Fibroblast of lung (primary cell): ENCODE results near the gene TGFBR3L. TPM values are rescaled to one million over a fixed set of nuclear protein-coding genes. Genes with fewer than 3 reads are reported as not detected.
A peak's percentile ranks its signal among the peaks of the same experiment; 100 is the strongest.
"Not testable (repeated sequence)": the region's sequence is repeated elsewhere in the genome, so short reads cannot be mapped to it uniquely, and the experiment has no call there.

Experiments
- DNase-seq, 2 donors: peaks; one replicate each; pipeline versions ENCODE4 v3.0.0 to v3.0.0-alpha.2; 2010; ENCODE audit warnings: low read depth in 2 of 2
- H2AFZ ChIP-seq: 2 replicates; pipeline ENCODE4 v1.5.1; 2012; ENCODE audit warnings: low read length, control low read depth, inconsistent platforms
- H3K27ac ChIP-seq: 2 replicates; pipeline ENCODE4 v1.5.1; 2011; ENCODE audit warnings: low read length, control low read depth; ENCODE audit not compliant: insufficient read depth
- H3K27me3 ChIP-seq: 2 replicates; pipeline ENCODE4 v1.5.1; 2011; ENCODE audit warnings: mild to moderate bottlenecking, low read length; ENCODE audit not compliant: control insufficient read depth, insufficient read depth
- H3K36me3 ChIP-seq: 2 replicates; pipeline ENCODE4 v1.5.1; 2011; ENCODE audit warnings: low read length; ENCODE audit not compliant: control insufficient read depth, insufficient read depth
- H3K4me1 ChIP-seq: 2 replicates; pipeline ENCODE4 v1.5.1; 2011; ENCODE audit warnings: low read length; ENCODE audit not compliant: control insufficient read depth, insufficient read depth; ENCODE audit errors: extremely low read depth
- H3K4me2 ChIP-seq: 2 replicates; pipeline ENCODE4 v1.5.1; 2011; ENCODE audit warnings: low read length, control low read depth; ENCODE audit not compliant: insufficient read depth; ENCODE audit errors: extremely low read depth
- H3K4me3 ChIP-seq, 4 experiments: fragments of 200-600 bp in 1 of 4; sonication (generic) in 1 of 4; replicated peaks in 1 of 4; 2 replicates each; pipeline ENCODE4 v1.5.1; 2011 to 2016; ENCODE audit warnings: low read length in 4 of 4, low read depth in 3 of 4, mild to moderate bottlenecking in 3 of 4, control low read depth in 2 of 4, inconsistent platforms in 1 of 4, mixed read lengths in 1 of 4; ENCODE audit not compliant: insufficient read depth in 1 of 4; ENCODE audit errors: control extremely low read depth in 1 of 4
- H3K79me2 ChIP-seq: 2 replicates; pipeline ENCODE4 v1.5.1; 2012; ENCODE audit warnings: mild to moderate bottlenecking, low read length, inconsistent platforms; ENCODE audit not compliant: control insufficient read depth, insufficient read depth
- H3K9ac ChIP-seq: 2 replicates; pipeline ENCODE4 v1.5.1; 2011; ENCODE audit warnings: mild to moderate bottlenecking, low read length, control low read depth; ENCODE audit not compliant: insufficient read depth
- H3K9me3 ChIP-seq: 2 replicates; pipeline ENCODE4 v1.5.1; 2012; ENCODE audit warnings: low read depth, low read length; ENCODE audit not compliant: control insufficient read depth, insufficient read depth
- H4K20me1 ChIP-seq: 2 replicates; pipeline ENCODE4 v1.5.1; 2011; ENCODE audit warnings: low read length; ENCODE audit not compliant: control insufficient read depth, insufficient read depth; ENCODE audit errors: extremely low read depth
- CTCF ChIP-seq, 2 donors: IDR thresholded peaks in 1 of 2; conservative IDR thresholded peaks in 1 of 2; 1 replicate in 1 of 2; 2 replicates in 1 of 2; pipeline ENCODE4 v1.5.1; 2011 to 2012; ENCODE audit warnings: low read length in 2 of 2, control low read depth in 1 of 2, inconsistent platforms in 1 of 2, low read depth in 1 of 2, mild to moderate bottlenecking in 1 of 2
- EZH2 ChIP-seq: IDR thresholded peaks from 2 replicates; pipeline ENCODE4 v1.5.1; 2012; ENCODE audit warnings: low read length, control low read depth, mild to moderate bottlenecking; ENCODE audit errors: missing control alignments
- polyA plus RNA-seq, 2 donors: library from polyadenylated mRNA; depleted of rRNA in 1 of 2; stranded (reverse) in 1 of 2; unstranded in 1 of 2; fragments of >200 nt; gene quantifications; 2 replicates each; pipeline ENCODE4 v1.2.1, GENCODE V29; 2011 to 2012; ENCODE audit warnings: missing spikeins in 1 of 2
- total RNA-seq: library from RNA; depleted of rRNA; stranded (reverse); fragments of >200 nt; gene quantifications from 2 replicates; pipeline ENCODE4 v1.2.1, GENCODE V29; 2014

Gene TGFBR3L
- total and polyA plus RNA-seq, 2 donors (not counting 1 experiment from before 2014, with no cell fraction given), result 1.3 TPM; not detected in 1

DNA sequence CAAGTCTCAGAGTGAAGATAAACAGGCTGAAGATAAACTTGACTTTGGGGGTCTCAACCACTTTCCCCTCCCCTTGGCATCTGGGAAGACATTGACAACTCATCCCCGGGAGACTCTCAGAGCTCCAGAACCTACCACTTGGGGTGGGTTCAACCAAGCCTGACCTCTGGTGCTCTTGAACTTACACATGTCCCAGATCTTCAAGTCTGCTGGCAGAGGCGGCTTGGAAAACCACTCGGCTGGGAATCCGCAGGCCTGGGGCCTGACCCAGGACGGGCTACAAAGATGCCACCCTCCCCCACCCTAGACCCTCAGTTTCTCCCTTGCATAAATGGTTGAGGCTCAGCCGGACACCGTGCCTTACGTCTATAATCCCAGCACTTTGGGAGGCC lies 25.8 kb upstream of the TGFBR3L start:
- H3K4me2 ChIP-seq, result peak overlapping the region; percentile 87

GRCh38 chr19:7893362-7894101 lies 21.1 kb upstream of the TGFBR3L start:
- not testable (repeated sequence) for H3K27ac ChIP-seq, H3K9me3 ChIP-seq, H3K27me3 ChIP-seq, H3K4me2 ChIP-seq, H3K36me3 ChIP-seq, H3K79me2 ChIP-seq, H4K20me1 ChIP-seq, H3K4me1 ChIP-seq, H2AFZ ChIP-seq, H3K4me3 ChIP-seq, H3K9ac ChIP-seq
- peak; percentile 48 to 69 for DNase-seq

More for the DNA sequence above, 25.8 kb upstream of the TGFBR3L start:
- H3K27ac ChIP-seq, result peak overlapping the region; percentile 51
- H2AFZ ChIP-seq, result peak overlapping the region; percentile 65
- peak overlapping the region; percentile 80 for H3K9ac ChIP-seq
- no peaks in the 10 kb centered on the region for H4K20me1 ChIP-seq
- no peaks in the 10 kb centered on the region for H3K36me3 ChIP-seq
- no peaks in the 10 kb centered on the region for H3K4me1 ChIP-seq
- no peaks in the 10 kb centered on the region for H3K27me3 ChIP-seq
- no peaks in the 10 kb centered on the region for H3K79me2 ChIP-seq
- no peaks in the 10 kb centered on the region for H3K9me3 ChIP-seq
- peak overlapping the region; percentile 44 to 79 (median 56) for H3K4me3 ChIP-seq
- no peak for DNase-seq
- TF ChIP-seq EZH2 (no peak), CTCF (conservative IDR thresholded peaks at IDR 0.05 in 1 of 2, IDR thresholded peaks at IDR 0.05 in 1 of 2; ENCODE audit: low read depth in 1 of 2, low read length in 2 of 2) (no peak)

- H2AFZ ChIP-seq, result no peak overlapping the region
- H4K20me1 ChIP-seq, result no peaks in the 10 kb centered on the region
- no peaks in the 10 kb centered on the region for H3K79me2 ChIP-seq
- H3K27me3 ChIP-seq, result no peaks in the 10 kb centered on the region
- DNase-seq, result no peak
- H3K9me3 ChIP-seq, result no peaks in the 10 kb centered on the region
- H3K9ac ChIP-seq, result no peak overlapping the region
- TF ChIP-seq CTCF (conservative IDR thresholded peaks at IDR 0.05 in 1 of 2, IDR thresholded peaks at IDR 0.05 in 1 of 2; ENCODE audit: low read depth in 1 of 2, low read length in 2 of 2), result no peak
- no peak for TF ChIP-seq EZH2
- H3K36me3 ChIP-seq, result peaks cover under 1% of the 10 kb centered on the region
- H3K4me3 ChIP-seq, result no peak overlapping the region
- no peak overlapping the region for H3K4me2 ChIP-seq
- H3K4me1 ChIP-seq, result no peaks in the 10 kb centered on the region
- no peak overlapping the region for H3K27ac ChIP-seq
Observed at GRCh38 chr19:7894612-7895309, 19.9 kb upstream of the TGFBR3L start.
